OCI-LY7 (cell line): ENCODE data around the gene INTS7. TPM values are rescaled to one million over a fixed set of nuclear protein-coding genes. Genes with fewer than 3 reads are reported as not detected.

ENCODE experiments used
- BruUV-seq: library from RNA; stranded (reverse); fragments of 400-500 nt; replicated peaks from 2 replicates; lab custom pipeline; 2021; lab: Mats Ljungman, UMichigan
- CTCF ChIA-PET: fragments of 300-600 bp; sonication (Branson Sonifier 250); formaldehyde crosslinking; loops from one replicate; lab custom pipeline; 2022; ENCODE audit warnings: antibody characterized with exemption; ENCODE audit not compliant: unreplicated experiment; lab: Charles Lee
- POLR2A ChIA-PET: fragments of 300-600 bp; sonication (Branson Sonifier 250); formaldehyde crosslinking; loops from one replicate; lab custom pipeline; 2022; ENCODE audit warnings: antibody characterized with exemption; lab: Charles Lee
- DNase-seq: peaks from one replicate; pipeline ENCODE4 v3.0.0-alpha.2; 2015; ENCODE audit warnings: low spot score
- H2AFZ ChIP-seq: fragments of 200-600 bp; sonication (generic), shearing (Covaris generic); 2 replicates; pipeline ENCODE4 v1.6.1; 2014; ENCODE audit warnings: mild to moderate bottlenecking, antibody characterized with exemption, low read length, moderate library complexity
- H3K27ac ChIP-seq: fragments of 200-600 bp; sonication (generic); 2 replicates; pipeline ENCODE4 v1.5.1; 2014; ENCODE audit warnings: mixed run types, low read depth, mild to moderate bottlenecking, moderate library complexity, low read length, inconsistent platforms; ENCODE audit not compliant: poor library complexity, severe bottlenecking
- H3K36me3 ChIP-seq: fragments of 200-600 bp; sonication (generic); 2 replicates; pipeline ENCODE4 v1.6.1; 2014; ENCODE audit warnings: mild to moderate bottlenecking, antibody characterized with exemption, low read length, moderate library complexity, mixed read lengths; ENCODE audit not compliant: insufficient read depth
- H3K4me1 ChIP-seq: fragments of 200-600 bp; sonication (generic); 2 replicates; pipeline ENCODE4 v1.5.1; 2014; ENCODE audit warnings: mild to moderate bottlenecking, low read length; ENCODE audit not compliant: insufficient read depth, poor library complexity, severe bottlenecking
- H3K4me2 ChIP-seq: fragments of 200-600 bp; sonication (generic); 2 replicates; pipeline ENCODE4 v1.6.1; 2014; ENCODE audit warnings: mild to moderate bottlenecking, low read length
- H3K4me3 ChIP-seq: fragments of 200-600 bp; sonication (generic); 2 replicates; pipeline ENCODE4 v1.5.1; 2014; ENCODE audit warnings: mild to moderate bottlenecking, low read depth, low read length; ENCODE audit not compliant: poor library complexity, severe bottlenecking
- H3K79me2 ChIP-seq: fragments of 200-600 bp; sonication (generic); 2 replicates; pipeline ENCODE4 v1.6.1; 2016; ENCODE audit warnings: low read depth, mild to moderate bottlenecking, low read length, moderate library complexity, mixed read lengths; ENCODE audit not compliant: insufficient read depth
- H3K9me2 ChIP-seq: fragments of 200-600 bp; sonication (generic); 2 replicates; pipeline ENCODE4 v1.6.1; 2016; ENCODE audit warnings: mild to moderate bottlenecking, low read length, mixed read lengths; ENCODE audit not compliant: insufficient read depth
- H3K9me3 ChIP-seq: fragments of 200-600 bp; sonication (generic); 2 replicates; pipeline ENCODE4 v1.6.1; 2014; ENCODE audit warnings: mild to moderate bottlenecking, mixed run types, low read length, mixed read lengths
- H4K20me1 ChIP-seq: fragments of 200-600 bp; sonication (generic); 2 replicates; pipeline ENCODE4 v1.6.1; 2014; ENCODE audit warnings: mild to moderate bottlenecking, antibody characterized with exemption, low read length, moderate library complexity, mixed read lengths; ENCODE audit not compliant: insufficient read depth
- CTCF ChIP-seq: fragments of 200-600 bp; sonication (generic); conservative IDR thresholded peaks from 2 replicates; pipeline ENCODE4 v1.5.1; 2014; ENCODE audit warnings: mild to moderate bottlenecking, antibody characterized with exemption, low read length, moderate library complexity, mixed read lengths
- EZH2phosphoT487 ChIP-seq: fragments of 200-600 bp; sonication (generic); IDR thresholded peaks from 2 replicates; pipeline ENCODE4 v1.6.1; 2018; ENCODE audit warnings: low read depth, borderline replicate concordance, mild to moderate bottlenecking, mixed run types, antibody characterized with exemption, low read length, moderate library complexity, mixed read lengths
- intact Hi-C: fragments of 100-400 bp; cut with micrococcal nuclease; formaldehyde crosslinking; loops from one replicate; pipeline ENCODE4 v1.10.0; 2022; ENCODE audit not compliant: unreplicated experiment
- total RNA-seq, 2 experiments: library from RNA; depleted of rRNA in 1 of 2; stranded (reverse); fragments of >200 nt in 1 of 2; shearing (Covaris generic) in 1 of 2; gene quantifications; 2 replicates each; pipeline ENCODE4 v1.2.3, GENCODE V29; 2014 to 2022

The INTS7 gene
- total RNA-seq, 2 experiments from 2014 or later = 17.8 to 25.8 TPM

DNA sequence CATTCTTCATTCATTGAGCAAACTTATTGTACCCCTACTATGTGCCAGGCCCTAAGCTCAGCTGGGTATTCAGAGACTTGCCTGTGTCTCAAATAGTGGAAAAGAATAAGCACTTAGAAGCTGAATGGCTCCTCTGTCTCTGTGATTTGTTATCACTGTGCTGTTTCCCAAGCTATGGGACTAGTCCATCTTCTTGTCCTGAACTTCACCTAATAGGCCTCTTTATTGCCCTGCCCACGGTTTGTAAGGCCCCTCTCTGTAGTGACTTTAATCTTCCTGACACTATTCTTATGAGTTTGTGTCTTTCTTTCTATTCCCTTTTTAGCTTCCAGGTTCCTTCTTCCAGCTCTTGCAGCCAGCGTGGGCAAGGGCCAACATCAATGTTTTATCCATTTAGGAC, 119.4 kb downstream of the INTS7 start:
- TF ChIP-seq CTCF = no peak
- Histone ChIP-seq H3K9me3 (no peaks in the 10 kb centered on the region), H3K4me1 (no peaks in the 10 kb centered on the region), H3K4me2 (no peak overlapping the region), H3K4me3 (no peak overlapping the region), H4K20me1 (no peaks in the 10 kb centered on the region), H2AFZ (no peak overlapping the region), H3K79me2 (no peaks in the 10 kb centered on the region), H3K36me3 (no peaks in the 10 kb centered on the region), H3K9me2 (no peaks in the 10 kb centered on the region), H3K27ac (no peak overlapping the region)
- ChIA-PET POLR2A (interaction anchor here (1.3 kb wide), 1 partner anchor 28 kb away, joined by 3 read pairs; no protein-coding TSS in a partner anchor), CTCF (no interaction called here)
- BruUV-seq = no TSS peak
- no peak for DNase-seq
- intact Hi-C loops = no loop called here

DNA sequence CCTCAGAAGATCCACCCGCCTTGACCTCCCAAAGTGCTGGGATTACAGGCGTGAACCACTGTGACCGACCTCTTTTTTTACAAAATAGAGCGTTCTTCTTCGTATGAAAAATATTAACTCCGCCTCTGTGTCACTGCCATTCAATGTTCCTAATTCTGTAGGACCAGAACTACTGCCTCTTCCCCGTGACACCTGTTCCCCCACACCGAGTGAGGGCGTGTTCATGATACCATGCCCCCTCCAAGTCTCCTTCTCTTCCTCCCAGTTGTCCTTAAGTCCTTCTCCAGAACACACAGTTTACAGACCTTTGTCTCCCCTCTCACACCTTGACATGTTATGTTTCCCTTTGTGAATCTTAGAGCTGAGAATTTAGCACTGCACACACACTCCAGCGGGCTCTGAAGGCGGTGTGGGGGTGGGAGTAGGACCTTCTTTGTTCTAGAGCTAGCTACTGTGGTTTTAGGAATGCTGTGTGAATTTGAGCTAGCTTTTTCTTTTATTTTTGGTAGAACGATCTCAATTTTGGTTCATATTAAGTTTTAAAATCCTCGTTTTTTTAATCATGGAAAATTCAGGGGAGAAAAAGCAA, 122.4 kb downstream of the INTS7 start:
- DNase-seq = no peak
- Histone ChIP-seq H4K20me1 (no peaks in the 10 kb centered on the region), H3K9me3 (no peaks in the 10 kb centered on the region), H3K4me1 (no peaks in the 10 kb centered on the region), H3K9me2 (no peaks in the 10 kb centered on the region), H3K79me2 (no peaks in the 10 kb centered on the region), H3K36me3 (no peaks in the 10 kb centered on the region), H3K4me2 (no peak overlapping the region), H3K27ac (no peak overlapping the region), H2AFZ (no peak overlapping the region), H3K4me3 (no peak overlapping the region)
- intact Hi-C loops = no loop called here
- no TSS peak for BruUV-seq
- ChIA-PET CTCF (no interaction called here), POLR2A (interaction anchor here (0.6 kb wide), 1 partner anchor 54 kb away, joined by 3 read pairs; no protein-coding TSS in a partner anchor)
- TF ChIP-seq EZH2phosphoT487 (no peak), CTCF (no peak)

GRCh38 chr1:211912038-211912437, 123.3 kb downstream of the INTS7 start:
- Histone ChIP-seq H3K9me2 (no peaks in the 10 kb centered on the region), H3K79me2 (no peaks in the 10 kb centered on the region), H3K4me3 (no peak overlapping the region), H3K36me3 (no peaks in the 10 kb centered on the region), H4K20me1 (no peaks in the 10 kb centered on the region), H2AFZ (no peak overlapping the region), H3K4me2 (no peak overlapping the region), H3K9me3 (no peaks in the 10 kb centered on the region), H3K27ac (no peak overlapping the region), H3K4me1 (no peaks in the 10 kb centered on the region)
- DNase-seq = no peak
- CTCF ChIA-PET = no interaction called here
- TF ChIP-seq CTCF (no peak), EZH2phosphoT487 (no peak)
- POLR2A ChIA-PET = no interaction called here
- no TSS peak for BruUV-seq
- intact Hi-C loops = no loop called here
